HG02981 (cell line): ENCODE results near the gene SESN1.

ENCODE experiments used
- ATAC-seq: cut with Tn5 transposase; IDR thresholded peaks from one replicate; pipeline ENCODE4 v1.9.1; 2021; ENCODE audit warnings: mild to moderate bottlenecking, moderate library complexity; ENCODE audit not compliant: unreplicated experiment

Gene SESN1

GRCh38 chr6:108942556-108943492, 151.8 kb downstream of the SESN1 start:
- ATAC-seq, result no peak

GRCh38 chr6:108941859-108942258, 152.8 kb downstream of the SESN1 start:
- no peak for ATAC-seq

- ATAC-seq, result no peak
These were observed 153.4 kb downstream of the SESN1 start for GRCh38 chr6:108941281-108941680.

- no peak for ATAC-seq
These were observed 153.9 kb downstream of the SESN1 start for GRCh38 chr6:108940741-108941140.

DNA sequence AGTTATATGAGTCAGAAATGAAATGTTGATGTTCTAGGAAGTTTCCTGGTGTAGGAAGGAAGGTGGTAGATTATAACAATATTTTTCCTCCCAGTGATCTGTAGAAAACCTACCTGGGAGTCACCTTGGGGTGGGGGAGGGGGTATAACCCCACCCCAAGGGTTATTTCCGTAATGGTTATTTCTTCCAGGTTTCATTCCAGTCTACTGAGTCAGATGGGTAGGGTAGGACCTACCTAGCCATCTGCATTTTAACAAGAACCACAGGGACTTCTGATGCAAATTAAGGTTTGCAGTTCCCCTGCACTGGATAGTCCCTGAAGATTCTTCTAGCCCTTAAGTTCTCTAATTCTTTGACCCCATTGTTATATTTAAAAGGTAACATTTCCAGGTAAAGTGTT, 157.5 kb downstream of the SESN1 start:
- ATAC-seq, result no peak
